Bronchial epithelial cell (primary cell): ENCODE measurements around the gene SEC22A. TPM values are rescaled to one million over a fixed set of nuclear protein-coding genes. Genes with fewer than 3 reads are reported as not detected.

ENCODE experiments used
- DNase-seq: peaks from one replicate; pipeline ENCODE4 v3.0.0-alpha.2; 2010; ENCODE audit warnings: low read depth
- FAIRE-seq: peaks from 2 replicates; lab custom pipeline; 2011; peaks lifted over from hg19 to GRCh38; lab: Jason Lieb, UNC
- H3K27me3 ChIP-seq: 2 replicates; pipeline ENCODE4 v1.5.1; 2011; ENCODE audit warnings: low read length; ENCODE audit not compliant: control insufficient read depth, insufficient read depth
- H3K36me3 ChIP-seq: 2 replicates; pipeline ENCODE4 v1.5.1; 2011; ENCODE audit warnings: low read length; ENCODE audit not compliant: control insufficient read depth, insufficient read depth
- H3K4me3 ChIP-seq: 2 replicates; pipeline ENCODE4 v1.5.1; 2011; ENCODE audit warnings: mild to moderate bottlenecking, low read depth, low read length, control low read depth
- CTCF ChIP-seq: IDR thresholded peaks from 2 replicates; pipeline ENCODE4 v1.5.1; 2011; ENCODE audit warnings: mild to moderate bottlenecking, moderate library complexity, low read length, control low read depth, inconsistent platforms; ENCODE audit not compliant: insufficient read depth, severe bottlenecking
- total RNA-seq: library from RNA; depleted of rRNA; stranded (reverse); fragments of >200 nt; gene quantifications from 2 replicates; pipeline ENCODE4 v1.2.1, GENCODE V29; 2014

SEC22A gene
- total RNA-seq, 1 donor from 2014 or later = 44.0 TPM

GRCh38 chr3:123180791-123181190 is 21.0 kb upstream of the SEC22A start:
- Histone ChIP-seq H3K36me3 (no peaks in the 10 kb centered on the region), H3K27me3 (no peaks in the 10 kb centered on the region), H3K4me3 (no peak overlapping the region)
- DNase-seq = no peak
- no peak for FAIRE-seq
- TF ChIP-seq CTCF = no peak

- FAIRE-seq (no peak), DNase-seq (no peak)
- H3K36me3 ChIP-seq = no peaks in the 10 kb centered on the region
- H3K4me3 ChIP-seq = no peak overlapping the region
- TF ChIP-seq CTCF = no peak
- H3K27me3 ChIP-seq = no peaks in the 10 kb centered on the region
These were observed 15.0 kb upstream of the SEC22A start for GRCh38 chr3:123186695-123187094.

- no peak for TF ChIP-seq CTCF
- H3K4me3 ChIP-seq = no peak overlapping the region
- no peaks in the 10 kb centered on the region for H3K36me3 ChIP-seq
- no peak for FAIRE-seq
- H3K27me3 ChIP-seq = no peaks in the 10 kb centered on the region
- no peak for DNase-seq
These were observed 13.7 kb upstream of the SEC22A start for GRCh38 chr3:123188058-123188457.

GRCh38 chr3:123193448-123194101 is 8.2 kb upstream of the SEC22A start:
- DNase-seq = no peak
- FAIRE-seq = no peak
- Histone ChIP-seq H3K4me3 (no peak overlapping the region), H3K36me3 (no peaks in the 10 kb centered on the region), H3K27me3 (no peaks in the 10 kb centered on the region)
- no peak for TF ChIP-seq CTCF

- no peak overlapping the region for H3K4me3 ChIP-seq
- peak; percentile 45 for DNase-seq
- no peaks in the 10 kb centered on the region for H3K27me3 ChIP-seq
- TF ChIP-seq CTCF = peak; percentile 72
- no peak for FAIRE-seq
- H3K36me3 ChIP-seq = no peaks in the 10 kb centered on the region
These were observed 7.2 kb upstream of the SEC22A start for GRCh38 chr3:123194552-123194951.

GRCh38 chr3:123198372-123198771 is 3.4 kb upstream of the SEC22A start:
- H3K4me3 ChIP-seq = no peak overlapping the region
- TF ChIP-seq CTCF = no peak
- DNase-seq (no peak), FAIRE-seq (no peak)
- H3K36me3 ChIP-seq = no peaks in the 10 kb centered on the region
- no peaks in the 10 kb centered on the region for H3K27me3 ChIP-seq
